SK-N-SH (cell line): ENCODE results near the gene UST. TPM values are rescaled to one million over a fixed set of nuclear protein-coding genes. Genes with fewer than 3 reads are reported as not detected.

ENCODE experiments used
- CTCF ChIA-PET: fragments of 300-600, 350-600 bp; formaldehyde crosslinking; extraction: SDS; loops from one replicate; lab custom pipeline; 2021; lab: Yijun Ruan, JAX
- POLR2A ChIA-PET: fragments of 350-600 bp; sonication (Branson Sonifier 250); formaldehyde crosslinking; extraction: SDS; loops from one replicate; lab custom pipeline; 2020; ENCODE audit warnings: antibody characterized with exemption, inconsistent platforms; lab: Yijun Ruan, JAX
- DNase-seq: peaks from one replicate; pipeline ENCODE4 v3.0.0; 2012
- H2AFZ ChIP-seq: fragments of 200-600 bp; sonication (generic); 2 replicates; pipeline ENCODE4 v1.8.1; 2016; ENCODE audit warnings: antibody characterized with exemption, mild to moderate bottlenecking, low read depth
- H3F3A ChIP-seq: fragments of 200-600 bp; sonication (generic); replicated peaks from 2 replicates; pipeline ENCODE3; 2016; ENCODE audit warnings: antibody characterized with exemption, mild to moderate bottlenecking; ENCODE audit not compliant: insufficient read depth
- H3K27ac ChIP-seq, 2 experiments: fragments of 200-500 bp in 1 of 2; fragments of 200-600 bp in 1 of 2; sonication (Bioruptor generic) in 1 of 2; sonication (generic), shearing (Covaris generic) in 1 of 2; 2 replicates each; pipeline versions ENCODE4 v1.5.1 to v1.6.1; 2014 to 2016; ENCODE audit warnings: low read depth in 2 of 2, inconsistent platforms in 1 of 2, low read length in 1 of 2, mild to moderate bottlenecking in 1 of 2, mixed read lengths in 1 of 2
- H3K27me3 ChIP-seq: fragments of 200-600 bp; sonication (generic), shearing (Covaris generic); 2 replicates; pipeline ENCODE4 v1.6.1; 2016; ENCODE audit warnings: mixed run types; ENCODE audit not compliant: insufficient read depth
- H3K36me3 ChIP-seq, 2 experiments: fragments of 200-500 bp in 1 of 2; fragments of 200-600 bp in 1 of 2; sonication (Bioruptor generic) in 1 of 2; sonication (generic) in 1 of 2; replicated peaks in 1 of 2; 2 replicates each; pipeline versions ENCODE3 to v1.5.1; 2014 to 2016; ENCODE audit warnings: low read length in 1 of 2, mild to moderate bottlenecking in 1 of 2; ENCODE audit not compliant: insufficient read depth in 2 of 2, control insufficient read depth in 1 of 2
- H3K4me1 ChIP-seq, 2 experiments: fragments of 200-500 bp in 1 of 2; fragments of 200-600 bp in 1 of 2; sonication (Bioruptor generic) in 1 of 2; sonication (generic), shearing (Covaris generic) in 1 of 2; 2 replicates each; pipeline versions ENCODE4 v1.5.1 to v1.6.1; 2014 to 2016; ENCODE audit warnings: low read depth in 1 of 2, low read length in 1 of 2, mixed run types in 1 of 2; ENCODE audit not compliant: insufficient read depth in 2 of 2, control insufficient read depth in 1 of 2
- H3K4me2 ChIP-seq: fragments of 200-600 bp; sonication (generic), shearing (Covaris generic); 2 replicates; pipeline ENCODE4 v1.6.1; 2017; ENCODE audit warnings: mixed run types
- H3K4me3 ChIP-seq, 2 experiments: fragments of 200-500 bp in 1 of 2; fragments of 200-600 bp in 1 of 2; sonication (Bioruptor generic) in 1 of 2; sonication (generic), shearing (Covaris generic) in 1 of 2; 2 replicates each; pipeline versions ENCODE4 v1.5.1 to v1.8.1; 2014 to 2016; ENCODE audit warnings: low read depth in 2 of 2, inconsistent platforms in 1 of 2, low read length in 1 of 2, mild to moderate bottlenecking in 1 of 2, mixed read lengths in 1 of 2, moderate library complexity in 1 of 2
- H3K79me2 ChIP-seq: fragments of 200-600 bp; sonication (generic); 2 replicates; pipeline ENCODE4 v1.8.1; 2017; ENCODE audit warnings: mild to moderate bottlenecking; ENCODE audit not compliant: insufficient read depth
- H3K9ac ChIP-seq: fragments of 200-600 bp; sonication (generic); 2 replicates; pipeline ENCODE4 v1.6.1; 2017; ENCODE audit warnings: mixed run types
- H3K9me2 ChIP-seq: fragments of 200-600 bp; sonication (generic); 2 replicates; pipeline ENCODE4 v1.6.1; 2017; ENCODE audit warnings: mixed run types
- H3K9me3 ChIP-seq: fragments of 200-600 bp; sonication (generic); 2 replicates; pipeline ENCODE4 v1.6.1; 2017; ENCODE audit warnings: mixed run types, mild to moderate bottlenecking, moderate library complexity
- H4K20me1 ChIP-seq: fragments of 200-600 bp; sonication (generic); 2 replicates; pipeline ENCODE4 v1.6.1; 2017; ENCODE audit warnings: mild to moderate bottlenecking, mixed run types; ENCODE audit not compliant: insufficient read depth
- CTCF ChIP-seq: fragments of 200-600 bp; sonication (generic); IDR thresholded peaks from 2 replicates; pipeline ENCODE4 v1.6.1; 2017; ENCODE audit warnings: antibody characterized with exemption, mild to moderate bottlenecking, moderate library complexity
- EZH2phosphoT487 ChIP-seq: fragments of 200-600 bp; sonication (generic); IDR thresholded peaks from 2 replicates; pipeline ENCODE4 v1.6.1; 2017; ENCODE audit warnings: low read depth, mixed run types, mild to moderate bottlenecking, antibody characterized with exemption, moderate library complexity, borderline replicate concordance
- FOSL2 ChIP-seq: IDR thresholded peaks from 2 replicates; pipeline ENCODE4 v1.4.0; 2012; ENCODE audit warnings: low read depth, mild to moderate bottlenecking, moderate library complexity, borderline replicate concordance
- FOXJ3 ChIP-seq: sonication (generic); formaldehyde crosslinking; IDR thresholded peaks from 2 replicates; pipeline ENCODE4 v1.5.1; 2020; ENCODE audit warnings: mild to moderate bottlenecking, missing genetic modification reagents
- FOXM1 ChIP-seq: IDR thresholded peaks from 2 replicates; pipeline ENCODE4 v1.4.0; 2012; ENCODE audit warnings: low read depth, mild to moderate bottlenecking
- GATA2 ChIP-seq: sonication (generic); formaldehyde crosslinking; IDR thresholded peaks from 2 replicates; pipeline ENCODE4 v1.5.0; 2020; ENCODE audit warnings: mild to moderate bottlenecking, missing genetic modification reagents
- MEF2A ChIP-seq: IDR thresholded peaks from 2 replicates; pipeline ENCODE4 v1.4.0; 2012; ENCODE audit warnings: low read depth, borderline replicate concordance
- MXI1 ChIP-seq: IDR thresholded peaks from 2 replicates; pipeline ENCODE4 v1.6.1; 2012; ENCODE audit warnings: mild to moderate bottlenecking, low read depth, low read length, improper control_type of control experiment
- NFIC ChIP-seq: IDR thresholded peaks from 2 replicates; pipeline ENCODE4 v1.4.0; 2012; ENCODE audit warnings: borderline replicate concordance
- POLR2AphosphoS5 ChIP-seq: IDR thresholded peaks from 2 replicates; pipeline ENCODE4 v1.6.1; 2012; ENCODE audit warnings: low read depth, low read length
- RAD21 ChIP-seq: IDR thresholded peaks from 2 replicates; pipeline ENCODE4 v1.6.1; 2012; ENCODE audit warnings: mild to moderate bottlenecking, low read length
- RCOR1 ChIP-seq: fragments of 150-350 bp; IDR thresholded peaks from 2 replicates; pipeline ENCODE4 v1.6.1; 2017; ENCODE audit warnings: antibody characterized with exemption, low read length
- REST ChIP-seq: IDR thresholded peaks from 2 replicates; pipeline ENCODE4 v1.6.1; 2012; ENCODE audit warnings: mild to moderate bottlenecking, low read depth, low read length, moderate library complexity
- RXRA ChIP-seq: IDR thresholded peaks from 2 replicates; pipeline ENCODE4 v1.4.0; 2012; ENCODE audit warnings: low read depth, mild to moderate bottlenecking, borderline replicate concordance
- SIN3A ChIP-seq: IDR thresholded peaks from 2 replicates; pipeline ENCODE4 v1.6.1; 2012; ENCODE audit warnings: low read depth, mild to moderate bottlenecking, low read length, moderate library complexity, borderline replicate concordance
- TCF12 ChIP-seq: IDR thresholded peaks from 2 replicates; pipeline ENCODE4 v1.4.0; 2012
- TEAD4 ChIP-seq: IDR thresholded peaks from 2 replicates; pipeline ENCODE4 v1.4.0; 2012; ENCODE audit warnings: mild to moderate bottlenecking, borderline replicate concordance; ENCODE audit not compliant: insufficient read depth
- USF2 ChIP-seq: fragments of 150-350 bp; IDR thresholded peaks from 2 replicates; pipeline ENCODE4 v1.6.1; 2017; ENCODE audit warnings: antibody characterized with exemption, low read length, low read depth, borderline replicate concordance
- ZBTB33 ChIP-seq: IDR thresholded peaks from 2 replicates; pipeline ENCODE4 v1.4.0; 2012; ENCODE audit warnings: low read depth, borderline replicate concordance
- WGBS: methylation state at CpG from one replicate; pipeline ENCODE4 v1.1.6; 2017; ENCODE audit warnings: low lambda C conversion rate; 5-methylcytosine and 5-hydroxymethylcytosine counted together
- polyA plus RNA-seq, 3 experiments: library from polyadenylated mRNA; depleted of rRNA; stranded (reverse); fragments of >200 nt; gene quantifications; 2 replicates each; pipeline ENCODE4 v1.2.3, GENCODE V29; 2012
- TF ChIP-seq, protein P1 (sequence below): IDR thresholded peaks from 2 replicates; pipeline ENCODE4 v1.4.0; 2012; ENCODE audit warnings: low read depth

UST gene
- polyA plus RNA-seq, 1 of the 3 experiments (the other 2 are of a cell fraction) = 1.7 TPM

DNA sequence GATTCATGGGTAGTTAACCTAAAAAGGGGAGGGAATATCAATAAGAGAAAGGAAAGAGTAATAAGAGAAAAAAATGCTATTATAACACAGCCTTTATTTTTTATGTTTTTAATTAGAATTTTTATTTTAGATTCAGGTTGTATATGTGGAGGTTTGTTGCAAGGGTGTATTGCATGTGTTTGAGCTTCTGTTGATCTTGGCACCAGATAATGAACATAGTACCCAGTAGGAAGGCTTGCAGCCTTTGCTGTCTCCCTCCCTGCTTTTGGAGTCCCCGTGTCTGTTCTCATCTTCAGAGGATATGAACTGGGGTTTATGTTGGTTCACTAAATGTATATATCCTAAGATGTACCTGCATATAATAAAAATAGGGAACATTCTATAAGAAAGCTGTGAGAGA, 250.0 kb downstream of the UST start (continued):
- TF ChIP-seq POLR2AphosphoS5 = no peak
- no peak for TF ChIP-seq MEF2A
- TF ChIP-seq CTCF = no peak
- no peak for TF ChIP-seq MXI1
- no peak for TF ChIP-seq GATA2 (CRISPR knock-in tag)
- TF ChIP-seq, protein P1, sequence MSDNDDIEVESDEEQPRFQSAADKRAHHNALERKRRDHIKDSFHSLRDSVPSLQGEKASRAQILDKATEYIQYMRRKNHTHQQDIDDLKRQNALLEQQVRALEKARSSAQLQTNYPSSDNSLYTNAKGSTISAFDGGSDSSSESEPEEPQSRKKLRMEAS = no peak

- WGBS = 57% methylated on average over 3 of the region's 3 CpGs
- ChIA-PET POLR2A (no interaction called here), CTCF (interaction anchor here (0.8 to 1.0 kb wide), 2 partner anchors 31 to 438 kb away, joined by 3 read pairs; no protein-coding TSS in a partner anchor)
- Histone ChIP-seq H3K27ac (peak overlapping the region; percentile 43 to 89; a peak in 3 of 4 replicates), H3K9ac (no peak overlapping the region), H3K4me1 (peaks cover 0 to 14% of the 10 kb centered on the region in 2 experiments; a peak in 3 of 4 replicates), H2AFZ (peak overlapping the region; percentile 60; the same call in 1 of the 2 replicates), H3K79me2 (no peaks in the 10 kb centered on the region), H3K4me3 (no peak overlapping the region), H3K27me3 (no peaks in the 10 kb centered on the region), H3F3A (peaks cover 36% of the 10 kb centered on the region), H3K9me2 (no peaks in the 10 kb centered on the region; the same call in 1 of the 2 replicates), H3K36me3 (no peaks in the 10 kb centered on the region), H3K9me3 (peaks cover 6% of the 10 kb centered on the region), H4K20me1 (no peaks in the 10 kb centered on the region), H3K4me2 (no peak overlapping the region)
- no peak for DNase-seq
- no peak for TF ChIP-seq REST
- no peak for TF ChIP-seq FOXJ3 (CRISPR knock-in tag)
- no peak for TF ChIP-seq MXI1
- TF ChIP-seq FOXM1 = no peak
- TF ChIP-seq FOSL2 = no peak
- TF ChIP-seq USF2 = no peak
- TF ChIP-seq ZBTB33 = no peak
- no peak for TF ChIP-seq EZH2phosphoT487
- no peak for TF ChIP-seq RAD21
- no peak for TF ChIP-seq POLR2AphosphoS5
- TF ChIP-seq, protein P1 = no peak
- TF ChIP-seq SIN3A = no peak
- TF ChIP-seq RXRA = no peak
- TF ChIP-seq TEAD4 = no peak
- TF ChIP-seq RCOR1 = no peak
- TF ChIP-seq TCF12 = no peak
- no peak for TF ChIP-seq MEF2A
- TF ChIP-seq GATA2 (CRISPR knock-in tag) = no peak
- no peak for TF ChIP-seq NFIC
These were observed 251.0 kb downstream of the UST start for GRCh38 chr6:148997865-148998264.
